H1 (cell line): Measurements from ENCODE around the gene CMTR1. TPM values are rescaled to one million over a fixed set of nuclear protein-coding genes. Genes with fewer than 3 reads are reported as not detected.

Source experiments
- CHD1 ChIP-seq: IDR thresholded peaks from 2 replicates; pipeline ENCODE4 v1.6.1; 2012; ENCODE audit warnings: low read depth, low read length, improper control_type of control experiment
- CHD7 ChIP-seq: fragments of 300-600 bp; sonication (generic); IDR thresholded peaks from 2 replicates; pipeline ENCODE4 v1.7.1; 2012; ENCODE audit warnings: low read length, moderate library complexity, mild to moderate bottlenecking, inconsistent platforms; ENCODE audit not compliant: insufficient replicate concordance
- HDAC6 ChIP-seq: IDR thresholded peaks from one replicate; pipeline ENCODE4 v1.7.1; 2012; ENCODE audit warnings: low read depth, mild to moderate bottlenecking, inconsistent platforms, low read length, moderate library complexity
- KDM5A ChIP-seq: fragments of 200-600 bp; IDR thresholded peaks from 2 replicates; pipeline ENCODE4 v1.7.1; 2012; ENCODE audit warnings: mild to moderate bottlenecking, low read length, inconsistent platforms, mixed read lengths
- MAFK ChIP-seq: IDR thresholded peaks from 2 replicates; pipeline ENCODE4 v1.6.1; 2012; ENCODE audit warnings: low read depth, mild to moderate bottlenecking, improper control_type of control experiment, low read length
- MAX ChIP-seq: IDR thresholded peaks from 2 replicates; pipeline ENCODE4 v1.6.1; 2012; ENCODE audit warnings: inconsistent platforms
- POLR2AphosphoS5 ChIP-seq: IDR thresholded peaks from 2 replicates; pipeline ENCODE4 v1.6.1; 2011; ENCODE audit warnings: low read depth, low read length
- SIN3A ChIP-seq, 2 experiments: IDR thresholded peaks in 1 of 2; conservative IDR thresholded peaks in 1 of 2; 2 replicates each; pipeline ENCODE4 v1.6.1; 2011 to 2012; ENCODE audit warnings: low read length in 2 of 2, improper control_type of control experiment in 1 of 2, low read depth in 1 of 2, mild to moderate bottlenecking in 1 of 2
- TAF7 ChIP-seq: optimal IDR thresholded peaks from 2 replicates; pipeline ENCODE3; 2011; ENCODE audit warnings: low read depth, mild to moderate bottlenecking, inconsistent platforms, low read length, moderate library complexity, borderline replicate concordance
- TEAD4 ChIP-seq: IDR thresholded peaks from 2 replicates; pipeline ENCODE4 v1.6.1; 2012; ENCODE audit warnings: low read depth, low read length, inconsistent platforms, mixed read lengths
- USF2 ChIP-seq: IDR thresholded peaks from 2 replicates; pipeline ENCODE4 v1.6.1; 2011; ENCODE audit warnings: low read length, improper control_type of control experiment
- polyA plus RNA-seq, 7 experiments: library from polyadenylated mRNA; depleted of rRNA in 3 of 7; stranded (reverse) in 5 of 7; unstranded in 2 of 7; fragments of >200 nt in 5 of 7; fragments of 200-250 nt in 2 of 7; gene quantifications; 1 replicate in 5 of 7; 2 replicates in 1 of 7; 4 replicates in 1 of 7; pipeline versions ENCODE4 v1.2.1 to v1.2.3, GENCODE V29; 2011 to 2013; ENCODE audit warnings: missing spikeins in 2 of 7, mixed read lengths in 2 of 7
- total RNA-seq: library from RNA; stranded (reverse); fragmentation: NEBNext Ultra II Directional; extraction: Animal tissue kit (Norgen Biotek cat#: 25700); gene quantifications from 2 replicates; pipeline ENCODE4 v1.2.1, GENCODE V29; 2021

CMTR1 gene
- total and polyA plus RNA-seq, 2 of the 8 experiments (the other 6 are each of a cell fraction or from before 2014, with no cell fraction given), result 15.2 to 33.1 TPM

DNA sequence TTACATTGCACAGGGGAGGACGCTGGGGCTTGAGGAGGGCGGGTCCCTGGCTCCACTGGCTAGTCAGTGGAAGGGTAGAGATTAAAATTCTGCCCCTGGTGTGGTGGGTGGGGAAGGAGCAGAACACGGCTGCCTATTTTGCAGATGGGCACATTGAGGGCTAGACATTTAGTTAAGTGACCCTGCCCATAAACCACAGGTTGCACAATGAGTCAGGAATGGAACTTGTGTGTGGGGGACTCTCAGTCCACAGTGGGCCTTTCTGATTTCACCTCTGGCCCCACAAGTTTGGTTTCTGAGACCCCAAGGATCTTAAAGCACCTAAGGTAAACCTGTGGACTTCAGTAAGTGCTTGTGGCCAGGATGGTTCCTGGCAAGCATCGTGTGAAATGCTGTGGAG, 88.7 kb downstream of the CMTR1 start (continued):
- TF ChIP-seq CHD7 (no peak), MAX (no peak), TAF7 (no peak), TEAD4 (no peak), SIN3A (conservative IDR thresholded peaks at IDR 0.05 in 1 of 2, IDR thresholded peaks at IDR 0.05 in 1 of 2; ENCODE audit: low read depth in 1 of 2, low read length in 2 of 2) (no peak), HDAC6 (no peak), POLR2AphosphoS5 (no peak), USF2 (no peak), MAFK (no peak), CHD1 (no peak), KDM5A (no peak)
